ENCODE measurements around the gene UTP20. TPM values are rescaled to one million over a fixed set of nuclear protein-coding genes. Genes with fewer than 3 reads are reported as not detected.

Gene UTP20
- polyA plus RNA-seq, 1 donor (not counting 4 experiments of a cell fraction or from before 2014, with no cell fraction given), result 14.8 TPM

DNA sequence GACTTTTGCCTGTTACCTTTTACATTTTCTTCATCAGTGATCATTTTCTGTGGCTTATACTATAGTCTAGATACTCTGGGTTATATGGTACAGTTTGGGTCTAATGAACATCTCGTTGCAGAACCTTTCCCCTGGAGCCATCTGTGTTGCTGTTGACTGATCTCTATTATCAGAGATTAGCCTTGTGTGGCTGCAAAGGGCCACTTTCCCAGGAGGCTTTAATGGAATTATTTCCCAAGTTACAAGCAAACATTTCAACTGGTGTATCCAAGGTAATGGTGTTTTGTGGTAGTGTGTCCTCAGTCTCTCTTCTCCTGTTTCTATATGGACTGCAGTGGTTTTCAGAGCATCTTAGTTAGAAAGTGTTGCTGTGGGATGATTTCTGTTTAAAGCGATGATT lies 25.9 kb downstream of the UTP20 start:
- no peaks in the 10 kb centered on the region for H3K27me3 ChIP-seq (ENCODE audit: control insufficient read depth, extremely low read depth, insufficient read depth, low read length)
- peaks cover 7 to 10% of the 10 kb centered on the region in 2 experiments for H3K36me3 ChIP-seq (ENCODE audit: control insufficient read depth in 2 of 2, extremely low read depth in 1 of 2, insufficient read depth in 2 of 2, low read length in 2 of 2)
- H3K27ac ChIP-seq (ENCODE audit: control insufficient read depth, insufficient read depth, low read length), result no peak overlapping the region
- H3K4me1 ChIP-seq (ENCODE audit: control insufficient read depth, extremely low read depth, insufficient read depth, low read length), result no peaks in the 10 kb centered on the region
- H2AFZ ChIP-seq (ENCODE audit: control insufficient read depth, low read length), result no peak overlapping the region
- no peaks in the 10 kb centered on the region for H3K9me1 ChIP-seq (ENCODE audit: control insufficient read depth, extremely low read depth, insufficient read depth, low read length)
- no peaks in the 10 kb centered on the region for H3K79me2 ChIP-seq (ENCODE audit: control insufficient read depth, insufficient read depth, low read length)
- H3K4me2 ChIP-seq (ENCODE audit: control insufficient read depth, extremely low read depth, insufficient read depth, low read depth, low read length), result no peak overlapping the region
- no peaks in the 10 kb centered on the region for H3K9me3 ChIP-seq (ENCODE audit: control insufficient read depth, low read depth, low read length)
- no peak overlapping the region for H3K4me3 ChIP-seq (ENCODE audit: control insufficient read depth in 2 of 3, extremely low read depth in 1 of 3, insufficient read depth in 2 of 3, low read depth in 1 of 3, low read length in 3 of 3)
- DNase-seq (ENCODE audit: low read depth, low spot score), result no peak
- no peak overlapping the region for H3K9ac ChIP-seq (ENCODE audit: control insufficient read depth, extremely low read depth, insufficient read depth, low read length)
- no peak for TF ChIP-seq CTCF (optimal IDR thresholded peaks at IDR 0.05 in 1 of 3, IDR thresholded peaks at IDR 0.05 in 1 of 3, conservative IDR thresholded peaks at IDR 0.05 in 1 of 3; ENCODE audit: extremely low read depth in 1 of 3, insufficient read depth in 2 of 3, low read length in 3 of 3)
- no peak for TF ChIP-seq EZH2 (IDR thresholded peaks at IDR 0.05; ENCODE audit: low read length)
- dilution Hi-C loops (cut with MboI; ENCODE audit: extremely low pct_ligation_motif_present, low sequenced_read_pairs), result no loop called here
- no peak for FAIRE-seq
- no peaks in the 10 kb centered on the region for H4K20me1 ChIP-seq (ENCODE audit: control insufficient read depth, extremely low read depth, insufficient read depth, low read length)

DNA sequence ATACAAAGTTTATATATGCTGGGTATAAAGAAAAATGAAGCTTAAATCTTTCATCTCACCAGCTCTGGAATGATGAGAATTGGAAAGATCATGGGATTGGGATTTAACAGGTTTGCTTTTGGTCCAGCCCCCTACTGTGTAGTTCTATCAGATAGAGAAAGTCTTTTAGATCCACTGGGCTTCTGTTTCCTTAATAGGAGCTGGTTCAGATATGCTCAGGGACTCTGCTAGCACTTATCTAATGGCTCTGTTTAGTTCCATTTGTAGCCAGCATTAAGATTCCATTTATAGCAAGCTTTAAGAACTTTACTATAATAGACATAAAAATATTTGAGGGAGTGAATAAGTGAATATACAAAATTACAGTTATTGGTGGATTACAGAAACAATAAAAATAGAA lies 42.6 kb downstream of the UTP20 start:
- Histone ChIP-seq H3K9me1 (ENCODE audit: control insufficient read depth, extremely low read depth, insufficient read depth, low read length) (no peaks in the 10 kb centered on the region), H4K20me1 (ENCODE audit: control insufficient read depth, extremely low read depth, insufficient read depth, low read length) (no peaks in the 10 kb centered on the region), H3K36me3 (ENCODE audit: control insufficient read depth in 2 of 2, extremely low read depth in 1 of 2, insufficient read depth in 2 of 2, low read length in 2 of 2) (peaks cover 4 to 20% of the 10 kb centered on the region in 2 experiments), H3K4me2 (ENCODE audit: control insufficient read depth, extremely low read depth, insufficient read depth, low read depth, low read length) (no peak overlapping the region), H3K27ac (ENCODE audit: control insufficient read depth, insufficient read depth, low read length) (no peak overlapping the region), H2AFZ (ENCODE audit: control insufficient read depth, low read length) (no peak overlapping the region), H3K27me3 (ENCODE audit: control insufficient read depth, extremely low read depth, insufficient read depth, low read length) (no peaks in the 10 kb centered on the region), H3K9ac (ENCODE audit: control insufficient read depth, extremely low read depth, insufficient read depth, low read length) (no peak overlapping the region), H3K4me3 (ENCODE audit: control insufficient read depth in 2 of 3, extremely low read depth in 1 of 3, insufficient read depth in 2 of 3, low read depth in 1 of 3, low read length in 3 of 3) (no peak overlapping the region), H3K4me1 (ENCODE audit: control insufficient read depth, extremely low read depth, insufficient read depth, low read length) (no peaks in the 10 kb centered on the region), H3K9me3 (ENCODE audit: control insufficient read depth, low read depth, low read length) (no peaks in the 10 kb centered on the region), H3K79me2 (ENCODE audit: control insufficient read depth, insufficient read depth, low read length) (no peaks in the 10 kb centered on the region)
- no peak for DNase-seq (ENCODE audit: low read depth, low spot score)
- dilution Hi-C loops (cut with MboI; ENCODE audit: extremely low pct_ligation_motif_present, low sequenced_read_pairs), result no loop called here
- TF ChIP-seq CTCF (optimal IDR thresholded peaks at IDR 0.05 in 1 of 3, IDR thresholded peaks at IDR 0.05 in 1 of 3, conservative IDR thresholded peaks at IDR 0.05 in 1 of 3; ENCODE audit: extremely low read depth in 1 of 3, insufficient read depth in 2 of 3, low read length in 3 of 3) (no peak), EZH2 (IDR thresholded peaks at IDR 0.05; ENCODE audit: low read length) (no peak)
- FAIRE-seq, result no peak

Measured in keratinocyte (primary cell).